Raji (cell line): ENCODE data around the gene KREMEN1.

Experiments
- POLR2A ChIP-seq: IDR thresholded peaks from 2 replicates; pipeline ENCODE4 v1.6.1; 2011; ENCODE audit warnings: low read depth, low read length, control low read depth; ENCODE audit not compliant: insufficient read depth

Gene KREMEN1

DNA sequence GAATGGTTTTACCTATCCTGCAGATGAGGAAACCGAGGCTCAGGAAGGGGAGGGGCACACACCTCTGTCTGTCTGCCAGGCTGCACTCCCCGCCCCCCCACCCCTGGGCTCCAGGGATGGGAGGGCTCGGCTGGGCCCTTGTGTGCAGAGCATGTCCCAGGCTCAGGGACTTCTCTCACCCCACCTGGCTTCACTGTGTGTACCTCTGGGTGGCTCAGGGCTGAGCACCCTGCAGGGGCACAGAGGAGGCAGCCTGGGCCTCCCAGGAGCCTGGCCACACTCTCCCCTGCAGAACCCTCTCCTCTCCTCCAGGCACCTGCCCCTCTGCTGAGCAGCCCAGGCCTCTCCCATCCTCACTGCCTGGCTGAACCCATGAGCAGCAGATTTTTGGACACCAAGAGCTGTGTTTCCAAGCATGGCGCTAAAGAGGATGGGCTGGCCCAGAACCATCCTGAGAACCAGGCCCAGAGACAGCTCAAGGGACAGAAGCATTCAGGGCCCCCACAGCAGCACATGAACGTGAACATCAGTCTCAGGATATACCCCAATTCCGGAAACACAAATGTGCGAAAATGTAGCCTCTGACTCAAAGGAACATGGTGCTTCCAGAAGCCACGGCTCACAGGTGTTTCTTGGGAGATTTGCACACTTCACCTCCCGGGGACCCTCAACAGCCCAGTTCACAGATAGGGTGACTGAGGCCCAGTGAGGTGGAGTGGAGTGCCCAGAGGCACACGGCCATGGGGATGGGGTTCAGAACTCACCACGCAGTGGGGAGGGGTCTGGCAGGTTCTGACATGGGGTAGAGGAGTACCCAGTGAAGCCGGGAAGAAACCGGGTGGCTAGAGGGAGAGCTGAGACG is 143.4 kb downstream of the KREMEN1 start:
- TF ChIP-seq POLR2A, result no peak

DNA sequence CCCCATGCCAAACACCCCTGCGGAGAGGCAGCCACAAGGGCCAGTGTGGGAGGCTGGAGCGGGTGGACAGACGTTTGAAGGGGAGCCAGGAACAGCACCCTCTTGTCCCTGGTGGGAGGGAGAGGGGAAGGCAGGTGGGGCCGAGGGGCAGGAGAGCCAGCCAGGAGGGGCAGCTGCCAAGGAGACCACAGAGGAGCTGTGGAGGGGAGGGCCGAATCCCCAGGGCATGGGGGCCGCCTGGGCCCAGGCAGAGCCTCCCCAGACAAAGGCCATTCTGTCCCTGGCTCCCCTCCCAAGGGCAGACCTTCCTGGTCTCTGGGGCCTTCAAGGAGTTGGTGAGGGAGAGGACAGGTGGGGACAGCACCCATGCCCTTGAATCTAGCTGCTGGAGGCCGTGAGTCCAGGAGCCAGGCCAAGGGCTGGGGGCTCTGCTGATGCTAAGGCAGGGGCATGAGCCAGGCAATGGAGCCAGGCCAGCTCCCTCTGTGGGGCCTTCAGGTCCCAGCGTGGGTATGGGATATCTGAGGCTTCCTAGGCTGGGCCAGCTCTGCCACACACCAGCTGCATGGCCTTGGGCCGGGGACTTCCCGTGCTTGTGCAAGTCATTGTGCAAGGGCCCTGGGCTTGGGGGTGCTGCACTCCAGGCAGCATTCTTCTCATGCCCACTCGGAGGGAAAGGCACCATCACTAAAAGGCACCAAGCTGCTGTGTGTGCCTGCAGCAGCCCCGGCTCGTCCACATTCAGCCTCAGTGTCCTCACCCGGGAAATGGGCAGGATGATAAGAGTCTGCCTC is 144.2 kb downstream of the KREMEN1 start:
- no peak for TF ChIP-seq POLR2A
